ENCODE data around the gene RASSF4. TPM values are rescaled to one million over a fixed set of nuclear protein-coding genes. Genes with fewer than 3 reads are reported as not detected.

The RASSF4 gene
- polyA plus RNA-seq, 1 experiment, result 11.2 TPM

DNA sequence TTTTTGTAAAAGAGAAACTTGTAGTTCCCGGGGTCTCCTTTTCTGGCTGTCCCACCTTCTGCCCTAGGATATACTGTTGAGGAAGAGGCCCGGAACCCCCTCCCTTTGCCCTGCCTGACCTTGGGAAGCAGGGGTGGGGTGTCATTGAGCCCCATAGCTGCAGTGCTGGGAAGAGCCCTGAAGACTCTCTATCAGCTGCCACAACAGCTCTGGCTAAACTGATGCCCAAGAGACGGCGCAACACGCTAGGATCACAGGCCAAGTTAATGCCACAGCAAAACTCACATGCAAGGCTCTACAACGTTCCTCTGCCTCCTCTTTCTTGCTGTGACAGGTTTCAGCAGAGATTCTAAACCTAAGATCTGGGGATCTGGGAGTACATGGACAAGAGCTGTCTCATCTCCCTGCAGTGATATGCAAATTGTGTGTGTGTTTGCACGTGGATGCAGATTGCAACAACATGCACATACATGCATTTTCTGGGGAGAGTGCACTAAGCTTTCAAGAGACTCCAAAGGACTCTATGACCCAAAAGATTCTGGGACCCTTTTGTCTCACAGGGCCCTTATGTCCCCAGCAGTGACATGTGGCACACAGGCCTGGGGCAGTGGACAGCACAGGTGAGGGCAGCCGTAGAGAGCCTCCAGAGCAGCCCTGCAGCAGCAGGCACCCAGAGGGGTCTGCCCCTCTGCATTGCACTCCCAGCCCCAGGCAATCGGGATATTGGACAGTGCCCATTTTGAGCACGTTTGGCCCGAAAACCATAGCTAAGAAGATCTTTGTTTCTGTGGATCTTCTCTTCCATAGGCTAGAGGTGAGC is 2.5 kb downstream of the RASSF4 start:
- Histone ChIP-seq H3K27me3 (ENCODE audit: control insufficient read depth, insufficient read depth, low read length) (no peaks in the 10 kb centered on the region), H3K27ac (ENCODE audit: low read depth, low read length) (no peak overlapping the region), H3K4me3 (ENCODE audit: low read depth, low read length) (no peak overlapping the region), H3K9me3 (ENCODE audit: control insufficient read depth, insufficient read depth, low read length) (no peaks in the 10 kb centered on the region; the same call in 1 of the 2 replicates)
- TF ChIP-seq, protein P1, sequence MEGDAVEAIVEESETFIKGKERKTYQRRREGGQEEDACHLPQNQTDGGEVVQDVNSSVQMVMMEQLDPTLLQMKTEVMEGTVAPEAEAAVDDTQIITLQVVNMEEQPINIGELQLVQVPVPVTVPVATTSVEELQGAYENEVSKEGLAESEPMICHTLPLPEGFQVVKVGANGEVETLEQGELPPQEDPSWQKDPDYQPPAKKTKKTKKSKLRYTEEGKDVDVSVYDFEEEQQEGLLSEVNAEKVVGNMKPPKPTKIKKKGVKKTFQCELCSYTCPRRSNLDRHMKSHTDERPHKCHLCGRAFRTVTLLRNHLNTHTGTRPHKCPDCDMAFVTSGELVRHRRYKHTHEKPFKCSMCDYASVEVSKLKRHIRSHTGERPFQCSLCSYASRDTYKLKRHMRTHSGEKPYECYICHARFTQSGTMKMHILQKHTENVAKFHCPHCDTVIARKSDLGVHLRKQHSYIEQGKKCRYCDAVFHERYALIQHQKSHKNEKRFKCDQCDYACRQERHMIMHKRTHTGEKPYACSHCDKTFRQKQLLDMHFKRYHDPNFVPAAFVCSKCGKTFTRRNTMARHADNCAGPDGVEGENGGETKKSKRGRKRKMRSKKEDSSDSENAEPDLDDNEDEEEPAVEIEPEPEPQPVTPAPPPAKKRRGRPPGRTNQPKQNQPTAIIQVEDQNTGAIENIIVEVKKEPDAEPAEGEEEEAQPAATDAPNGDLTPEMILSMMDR (IDR thresholded peaks at IDR 0.05; ENCODE audit: low read depth, low read length), result no peak
- ChIA-PET POLR2A (no interaction called here), CTCF (interaction anchor here (0.6 to 3.9 kb wide), 2 partner anchors 12 to 29 kb away, joined by 3 to 12 read pairs; no protein-coding TSS in a partner anchor)
- DNase-seq (ENCODE audit: low read depth, low spot score), result no peak

DNA sequence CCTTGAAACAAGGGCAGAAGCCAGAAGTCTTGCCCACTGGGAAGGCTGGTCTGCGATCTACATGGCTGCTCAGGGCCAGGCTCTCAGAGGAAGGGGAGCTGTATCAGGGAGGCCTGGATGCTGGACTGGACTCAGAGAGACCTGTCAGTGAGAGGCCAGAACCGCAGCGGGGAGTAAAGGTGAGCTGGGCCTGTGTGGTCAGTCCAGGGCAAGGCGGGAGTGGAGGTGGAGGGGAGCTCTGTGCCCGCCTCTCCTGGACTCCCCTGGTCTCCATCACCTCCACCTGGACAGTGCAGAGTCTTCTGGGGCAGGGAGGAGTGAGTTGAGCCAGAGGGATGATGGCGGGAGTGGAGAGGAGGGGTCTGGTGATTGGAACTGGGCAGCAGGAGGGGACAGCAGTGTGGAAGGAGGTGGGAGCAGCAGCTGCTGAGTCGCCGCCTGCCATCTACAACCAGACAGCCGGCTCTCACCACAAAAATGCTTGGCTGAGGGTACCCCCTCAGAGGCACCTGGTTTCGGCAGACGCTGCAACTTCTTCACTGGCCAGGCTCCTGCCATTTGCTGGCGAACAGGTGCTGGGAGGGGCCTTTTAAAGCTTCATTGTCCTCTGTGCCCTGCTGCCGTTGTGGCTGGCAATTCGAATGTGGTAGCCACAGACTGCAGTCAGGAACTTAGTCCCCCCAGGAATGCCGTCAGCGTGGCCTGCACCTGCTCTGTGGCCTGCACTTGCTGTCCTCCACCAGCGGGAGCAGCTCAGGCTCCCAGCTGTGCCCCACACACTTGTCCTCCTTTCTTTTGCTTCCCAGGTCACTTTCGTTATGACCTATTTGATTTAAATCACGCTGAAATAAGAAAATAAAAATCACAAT is 3.5 kb downstream of the RASSF4 start:
- Histone ChIP-seq H3K4me3 (ENCODE audit: low read depth, low read length) (no peak overlapping the region), H3K9me3 (ENCODE audit: control insufficient read depth, insufficient read depth, low read length) (no peaks in the 10 kb centered on the region; the same call in 1 of the 2 replicates), H3K27ac (ENCODE audit: low read depth, low read length) (no peak overlapping the region), H3K27me3 (ENCODE audit: control insufficient read depth, insufficient read depth, low read length) (no peaks in the 10 kb centered on the region)
- TF ChIP-seq, protein P1 (IDR thresholded peaks at IDR 0.05; ENCODE audit: low read depth, low read length), result peak; percentile 30
- ChIA-PET CTCF (interaction anchor here (0.6 to 3.9 kb wide), 3 partner anchors 11 to 30 kb away, joined by 3 to 12 read pairs (median 7); no protein-coding TSS in a partner anchor), POLR2A (interaction anchor here (0.9 kb wide), 1 partner anchor 15 kb away, joined by 4 read pairs; the partner anchor contains the start of gene DEPP1)
- no peak for DNase-seq (ENCODE audit: low read depth, low spot score)

DNA sequence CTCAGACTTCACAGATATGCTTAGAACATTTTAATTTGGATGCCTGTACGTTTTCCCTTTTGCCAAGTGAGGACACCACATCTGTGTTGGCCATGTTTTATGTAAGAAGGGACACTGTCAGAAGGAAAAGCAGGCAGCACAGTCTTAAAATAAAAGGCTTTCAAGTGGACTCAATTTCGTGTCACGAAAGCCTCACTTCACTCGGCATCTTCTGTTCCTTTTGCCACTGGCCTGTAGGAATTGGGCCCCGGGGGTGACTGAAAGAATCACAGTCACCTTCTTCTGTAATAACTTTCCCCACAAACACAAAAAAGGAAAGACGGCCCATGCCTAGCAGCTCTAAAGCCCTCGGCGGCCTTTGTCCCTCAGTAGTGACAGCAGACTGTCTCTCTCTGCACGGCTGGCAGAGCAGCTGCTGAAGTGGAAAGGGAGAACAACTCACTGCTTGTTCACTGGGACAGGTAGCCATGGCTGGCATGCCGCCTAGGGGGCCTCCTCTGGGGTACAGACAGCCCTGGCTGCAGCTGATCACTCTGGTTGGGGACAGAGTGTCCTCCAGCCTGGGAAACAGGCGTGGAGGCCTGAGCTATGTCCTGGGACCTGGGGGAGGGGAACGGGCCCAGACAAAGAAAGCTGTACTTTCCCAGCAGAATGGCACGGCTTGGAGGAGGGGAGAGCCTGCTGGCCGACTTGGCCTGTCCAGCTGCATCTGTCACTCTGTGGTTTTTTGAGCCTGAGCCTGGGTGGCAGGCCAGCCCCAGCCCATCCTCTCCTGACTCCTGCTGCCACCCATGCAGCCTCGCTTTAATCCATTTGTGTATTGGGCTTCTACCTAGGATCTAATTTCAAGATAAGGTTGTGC is 4.4 kb downstream of the RASSF4 start:
- H3K9me3 ChIP-seq (ENCODE audit: control insufficient read depth, insufficient read depth, low read length), result no peaks in the 10 kb centered on the region; the same call in 1 of the 2 replicates
- no peak overlapping the region for H3K4me3 ChIP-seq (ENCODE audit: low read depth, low read length)
- H3K27me3 ChIP-seq (ENCODE audit: control insufficient read depth, insufficient read depth, low read length), result no peaks in the 10 kb centered on the region
- ChIA-PET POLR2A (interaction anchor here (0.9 kb wide), 1 partner anchor 14 kb away, joined by 4 read pairs; the partner anchor contains the start of gene DEPP1), CTCF (interaction anchor here (2.0 to 3.9 kb wide), 2 partner anchors 10 to 31 kb away, joined by 7 to 12 read pairs; no protein-coding TSS in a partner anchor)
- no peak for DNase-seq (ENCODE audit: low read depth, low spot score)
- TF ChIP-seq, protein P1 (IDR thresholded peaks at IDR 0.05; ENCODE audit: low read depth, low read length), result no peak
- H3K27ac ChIP-seq (ENCODE audit: low read depth, low read length), result peak overlapping the region; percentile 31

- H3K9me3 ChIP-seq (ENCODE audit: control insufficient read depth, insufficient read depth, low read length), result no peaks in the 10 kb centered on the region; the same call in 1 of the 2 replicates
- TF ChIP-seq, protein P1 (IDR thresholded peaks at IDR 0.05; ENCODE audit: low read depth, low read length), result no peak
- CTCF ChIA-PET, result interaction anchor here (1.6 to 4.5 kb wide), 2 partner anchors 11 to 32 kb away, joined by 4 to 18 read pairs; no protein-coding TSS in a partner anchor
- no peaks in the 10 kb centered on the region for H3K27me3 ChIP-seq (ENCODE audit: control insufficient read depth, insufficient read depth, low read length)
- no peak overlapping the region for H3K4me3 ChIP-seq (ENCODE audit: low read depth, low read length)
- no peak for DNase-seq (ENCODE audit: low read depth, low spot score)
- POLR2A ChIA-PET, result interaction anchor here (1.1 kb wide), 1 partner anchor 16 kb away, joined by 3 read pairs; no protein-coding TSS in a partner anchor
- H3K27ac ChIP-seq (ENCODE audit: low read depth, low read length), result no peak overlapping the region
These were observed 5.5 kb downstream of the RASSF4 start for GRCh38 chr10:44965104-44965503.
